ENCODE data around the gene COX6A1. TPM values are rescaled to one million over a fixed set of nuclear protein-coding genes. Genes with fewer than 3 reads are reported as not detected.

Gene COX6A1
- total and polyA plus RNA-seq, 7 donors: 34.4 to 211 (median 52.6) TPM

- 38 to 56% (median 39%) methylated on average over 13 of the region's 13 CpGs for WGBS, 3 donors
- H3K27ac ChIP-seq: no peak overlapping the region
- H3K36me3 ChIP-seq (ENCODE audit: insufficient read depth in 1 of 2, low read depth in 1 of 2): no peaks in the 10 kb centered on the region
- peaks cover 0 to 7% (median 1%) of the 10 kb centered on the region in 3 donors for H3K27me3 ChIP-seq (ENCODE audit: insufficient read depth in 3 of 3, low read length in 2 of 3)
- TF ChIP-seq CTCF (IDR thresholded peaks at IDR 0.05): no peak
- intact Hi-C loops (cut with DNase I): no loop called here
- H3K9me3 ChIP-seq: no peaks in the 10 kb centered on the region
- no peak for ATAC-seq
- no peak overlapping the region for H3K4me3 ChIP-seq
- no peaks in the 10 kb centered on the region for H3K4me1 ChIP-seq
- DNase-seq: no peak
Measured at GRCh38 chr12:120413901-120414695, 23.8 kb upstream of the COX6A1 start.

GRCh38 chr12:120416490-120417216 is 21.3 kb upstream of the COX6A1 start:
- no peaks in the 10 kb centered on the region for H3K36me3 ChIP-seq (ENCODE audit: insufficient read depth in 1 of 2, low read depth in 1 of 2)
- no peaks in the 10 kb centered on the region for H3K4me1 ChIP-seq
- intact Hi-C loops (cut with DNase I): no loop called here
- no peaks in the 10 kb centered on the region for H3K9me3 ChIP-seq
- peaks cover 0 to 7% (median 1%) of the 10 kb centered on the region in 3 donors for H3K27me3 ChIP-seq (ENCODE audit: insufficient read depth in 3 of 3, low read length in 2 of 3)
- TF ChIP-seq CTCF (IDR thresholded peaks at IDR 0.05): no peak
- ATAC-seq (no peak), DNase-seq (no peak)
- no peak overlapping the region for H3K4me3 ChIP-seq
- H3K27ac ChIP-seq: no peak overlapping the region
- 76 to 80% (median 79%) methylated on average over 7 of the region's 7 CpGs for WGBS, 3 donors

GRCh38 chr12:120417917-120418580 is 19.9 kb upstream of the COX6A1 start:
- no peaks in the 10 kb centered on the region for H3K36me3 ChIP-seq (ENCODE audit: insufficient read depth in 1 of 2, low read depth in 1 of 2)
- WGBS, 3 donors: 62 to 83% (median 63%) methylated on average over 4 of the region's 4 CpGs
- intact Hi-C loops (cut with DNase I): no loop called here
- peaks cover 0 to 7% (median 1%) of the 10 kb centered on the region in 3 donors for H3K27me3 ChIP-seq (ENCODE audit: insufficient read depth in 3 of 3, low read length in 2 of 3)
- H3K4me3 ChIP-seq: no peak overlapping the region
- TF ChIP-seq CTCF (IDR thresholded peaks at IDR 0.05): no peak
- ATAC-seq (no peak), DNase-seq (no peak)
- no peaks in the 10 kb centered on the region for H3K4me1 ChIP-seq
- H3K27ac ChIP-seq: no peak overlapping the region
- no peaks in the 10 kb centered on the region for H3K9me3 ChIP-seq

- Histone ChIP-seq H3K27me3 (ENCODE audit: insufficient read depth in 3 of 3, low read length in 2 of 3) (peaks cover 0 to 7% (median 1%) of the 10 kb centered on the region in 3 donors), H3K9me3 (no peaks in the 10 kb centered on the region), H3K27ac (no peak overlapping the region), H3K36me3 (ENCODE audit: insufficient read depth in 1 of 2, low read depth in 1 of 2) (no peaks in the 10 kb centered on the region), H3K4me3 (no peak overlapping the region), H3K4me1 (no peaks in the 10 kb centered on the region)
- ATAC-seq (no peak), DNase-seq (no peak)
- TF ChIP-seq CTCF (IDR thresholded peaks at IDR 0.05): no peak
- WGBS, 3 donors: 84 to 89% (median 85%) methylated on average over 3 to 4 of the region's 4 CpGs
- intact Hi-C loops (cut with DNase I): no loop called here
Measured at GRCh38 chr12:120421701-120422100, 16.2 kb upstream of the COX6A1 start.
